NCI-H69 (cell line): ENCODE data around the gene ZNRF3.
"Not testable (repeated sequence)": the region's sequence is repeated elsewhere in the genome, so short reads cannot be mapped to it uniquely, and the experiment has no call there.

ENCODE experiments used
- DNase-seq: peaks from one replicate; lab custom pipeline; 2025; lab: John Stamatoyannopoulos, UW

Gene ZNRF3

GRCh38 chr22:28884747-28885350, 1.5 kb downstream of the ZNRF3 start:
- peak; percentile 65 for DNase-seq

DNA sequence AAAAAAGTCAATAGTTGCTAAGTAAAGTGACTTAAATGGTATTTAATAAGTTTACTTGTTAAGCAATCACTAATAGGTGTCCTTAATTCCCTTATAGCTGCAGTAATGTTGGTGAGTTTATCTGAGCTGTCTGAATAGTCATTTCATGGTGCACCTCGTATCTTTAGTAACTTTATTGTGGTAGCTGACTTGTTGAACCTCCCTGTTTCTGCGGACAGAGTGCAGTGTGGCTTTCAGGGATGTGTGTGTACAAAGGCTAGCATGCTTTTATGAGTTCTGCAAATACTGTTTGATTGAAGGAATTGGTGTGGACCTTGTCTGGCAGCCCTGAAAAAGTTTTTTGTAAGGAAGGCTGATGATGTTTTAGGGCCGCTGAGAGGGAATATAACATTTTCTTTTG, 2.6 kb downstream of the ZNRF3 start:
- peak; percentile 29 for DNase-seq

GRCh38 chr22:28886679-28887078, 3.3 kb downstream of the ZNRF3 start:
- not testable (repeated sequence) for DNase-seq

DNA sequence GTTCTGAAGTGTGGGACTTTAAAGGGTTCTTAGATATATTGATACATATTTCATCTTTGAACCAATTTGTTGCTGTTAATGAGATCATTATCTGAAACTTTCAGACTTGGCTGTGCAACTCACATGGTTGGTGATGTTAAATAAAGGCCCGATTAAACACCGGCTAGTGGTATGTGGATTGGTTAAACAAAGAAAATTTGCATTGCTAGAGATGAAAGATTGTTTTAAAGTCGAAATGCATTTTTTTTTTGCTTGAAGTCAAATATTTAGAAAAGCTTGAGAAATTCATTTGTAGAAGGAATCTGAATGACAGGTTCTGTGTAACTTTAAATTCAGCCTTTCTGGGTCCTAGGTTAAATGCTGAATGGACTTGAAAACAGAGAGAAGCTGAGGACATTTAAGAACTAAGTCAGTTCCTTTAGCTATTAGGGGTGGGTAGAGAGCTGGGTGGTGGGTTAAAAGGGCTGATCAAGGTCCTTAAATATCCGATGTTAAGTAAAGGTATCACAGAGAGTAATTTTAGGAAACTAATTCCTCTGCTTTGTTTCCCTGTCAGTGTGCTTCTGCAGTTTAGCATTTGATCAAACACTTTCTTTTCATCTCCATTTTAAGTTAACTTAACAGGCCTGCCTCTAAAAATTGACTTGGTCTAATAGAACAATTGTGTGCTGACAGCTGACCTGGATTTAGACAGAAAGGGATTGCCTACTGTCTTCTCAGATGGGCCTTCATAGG, 4.5 kb downstream of the ZNRF3 start:
- DNase-seq: no peak

DNA sequence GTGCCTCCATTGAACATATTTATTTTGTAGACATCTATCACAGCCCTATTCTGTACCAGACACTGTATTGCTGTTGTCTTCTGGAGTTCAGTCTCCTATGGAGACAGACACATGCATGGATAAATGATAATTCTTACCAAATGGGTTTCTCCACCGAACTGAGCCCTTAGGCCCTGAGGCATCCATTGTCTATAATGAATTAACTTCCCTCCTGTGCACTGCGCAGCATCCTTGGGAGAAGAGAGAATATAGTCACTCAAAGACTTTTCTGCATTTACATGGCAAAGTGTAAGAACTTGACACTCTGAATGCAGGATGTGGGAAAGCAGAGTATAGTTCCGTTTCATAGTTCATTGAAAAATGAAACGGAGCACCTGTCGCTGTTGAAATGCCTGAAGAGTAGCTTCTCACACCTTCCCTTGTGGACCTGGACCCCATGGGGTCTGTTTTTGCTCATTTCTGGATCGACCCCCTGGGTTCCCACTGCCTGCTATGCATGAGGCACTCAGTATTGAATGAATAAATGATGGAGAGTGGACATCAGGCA, 6.2 kb downstream of the ZNRF3 start:
- DNase-seq: no peak

GRCh38 chr22:28891156-28891733, 7.9 kb downstream of the ZNRF3 start:
- no peak for DNase-seq

GRCh38 chr22:28892175-28892731, 8.9 kb downstream of the ZNRF3 start:
- DNase-seq: peak; percentile 64

- peak; percentile 46 for DNase-seq
These were observed 10.4 kb downstream of the ZNRF3 start for GRCh38 chr22:28893810-28894209.

DNA sequence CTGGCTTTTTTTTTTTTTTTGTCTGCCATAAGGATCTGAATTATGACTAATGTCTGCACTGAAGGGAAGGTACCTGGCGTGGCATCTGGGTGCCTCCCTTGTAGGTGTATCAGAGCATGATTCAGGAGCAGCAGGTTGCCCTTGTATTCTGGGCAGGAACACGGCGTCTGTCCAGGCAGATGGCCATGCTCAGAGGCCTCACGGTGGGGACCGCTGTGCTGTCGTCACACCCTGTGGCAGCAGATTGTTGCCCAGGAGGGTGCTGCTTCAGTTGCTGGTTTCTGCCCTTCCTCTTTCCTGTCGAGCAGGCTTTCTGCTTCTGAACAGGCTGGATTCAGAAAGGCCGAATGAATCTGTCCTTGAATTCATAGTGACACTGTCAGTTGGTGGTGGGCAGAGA, 11.0 kb downstream of the ZNRF3 start:
- DNase-seq: peak; percentile 96

DNA sequence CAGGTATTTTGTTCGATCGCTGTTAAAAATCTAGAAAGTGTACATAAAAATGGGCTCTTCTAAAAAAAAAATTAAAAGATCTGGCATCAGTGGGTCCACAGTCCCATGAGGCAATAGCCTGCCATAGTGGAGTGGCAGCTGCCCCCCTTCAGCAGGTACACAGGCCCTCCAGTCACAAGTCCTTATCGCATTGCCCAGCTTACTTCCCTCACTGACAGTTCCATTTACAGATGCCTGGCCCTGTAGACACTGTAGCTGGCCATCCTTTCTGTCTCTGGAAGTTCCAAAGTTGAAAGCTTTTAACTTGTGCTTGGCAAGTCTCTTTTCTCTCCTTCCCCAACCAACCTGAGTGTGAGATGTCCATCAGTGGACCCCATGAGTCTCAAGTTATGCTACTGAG, 11.4 kb downstream of the ZNRF3 start:
- DNase-seq: no peak

GRCh38 chr22:28896611-28897010, 13.2 kb downstream of the ZNRF3 start:
- DNase-seq: no peak

DNA sequence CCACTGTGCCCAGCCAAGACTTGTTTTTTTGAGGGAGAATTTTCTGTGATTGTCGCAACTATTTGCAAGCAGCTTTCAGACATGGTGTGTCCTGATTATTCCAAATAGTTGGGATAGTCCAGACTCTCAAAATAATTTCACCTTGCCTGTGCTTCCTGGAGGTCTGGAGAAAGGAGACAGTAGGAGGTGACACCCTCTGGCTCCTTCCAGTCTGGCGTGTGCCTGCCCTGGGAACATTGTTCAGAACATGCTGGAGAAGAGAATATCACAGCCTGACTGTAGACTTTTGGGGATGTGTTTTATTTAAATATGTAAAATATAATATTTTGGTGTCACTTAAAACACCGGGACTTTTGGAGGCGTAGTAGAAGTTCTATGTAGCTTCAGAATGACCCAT, 14.9 kb downstream of the ZNRF3 start:
- peak; percentile 36 for DNase-seq

DNA sequence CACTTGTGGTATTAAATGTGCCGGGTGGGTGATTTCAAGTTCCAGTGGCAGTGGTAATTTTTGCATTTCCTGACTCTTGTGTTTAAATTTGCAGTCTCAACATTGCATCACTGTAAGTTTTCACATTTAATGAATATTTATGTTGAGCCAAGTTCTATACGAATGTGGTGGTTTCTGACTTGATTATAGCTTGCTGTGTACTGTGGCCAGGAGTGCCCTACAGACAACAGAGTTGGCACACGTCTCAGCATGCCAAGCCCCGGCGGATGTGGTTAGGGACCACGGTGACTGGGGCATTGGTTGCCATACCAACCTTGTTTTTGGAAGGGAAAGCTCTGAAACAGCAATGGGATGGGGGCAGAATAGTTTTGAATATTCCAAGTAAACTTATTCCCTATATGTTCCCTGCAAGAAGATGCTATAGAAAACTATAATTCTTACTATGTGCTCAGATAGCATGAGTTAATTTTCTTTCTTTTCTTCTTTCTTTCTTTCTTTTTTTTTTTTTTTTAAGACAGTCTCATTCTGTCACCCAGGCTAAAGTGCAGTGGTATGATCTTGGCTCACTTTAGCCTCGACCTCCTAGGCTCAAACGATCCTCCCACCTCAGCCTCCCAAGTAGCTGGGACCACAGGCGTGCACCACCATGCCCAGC, 16.0 kb downstream of the ZNRF3 start:
- peak; percentile 40 for DNase-seq

DNA sequence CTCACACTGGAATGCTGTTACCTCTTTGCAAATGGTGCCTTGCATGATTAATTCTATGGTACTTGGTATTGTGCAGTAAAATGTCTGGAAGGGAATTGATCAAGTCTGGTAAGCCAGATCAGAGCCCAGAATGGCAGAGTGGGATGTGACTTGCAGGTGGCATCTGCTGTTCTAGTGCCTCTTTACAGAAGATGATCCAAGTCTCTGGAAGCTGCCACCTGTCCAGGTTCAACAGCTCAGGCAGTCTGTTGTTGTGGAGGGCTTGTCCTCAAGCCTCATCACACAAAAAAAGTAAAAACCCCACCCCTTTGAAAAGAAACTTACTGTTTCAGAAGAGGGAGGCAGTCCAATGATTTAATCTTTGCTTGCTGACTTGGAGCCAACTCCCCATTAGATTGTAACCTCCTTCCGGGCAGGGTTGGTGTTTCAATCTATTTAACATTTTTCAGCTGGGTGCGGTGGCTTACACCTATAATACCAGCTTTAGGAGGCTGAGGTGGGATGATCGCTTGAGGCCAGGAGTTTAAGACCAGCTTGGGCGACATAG, 17.1 kb downstream of the ZNRF3 start:
- no peak for DNase-seq

DNA sequence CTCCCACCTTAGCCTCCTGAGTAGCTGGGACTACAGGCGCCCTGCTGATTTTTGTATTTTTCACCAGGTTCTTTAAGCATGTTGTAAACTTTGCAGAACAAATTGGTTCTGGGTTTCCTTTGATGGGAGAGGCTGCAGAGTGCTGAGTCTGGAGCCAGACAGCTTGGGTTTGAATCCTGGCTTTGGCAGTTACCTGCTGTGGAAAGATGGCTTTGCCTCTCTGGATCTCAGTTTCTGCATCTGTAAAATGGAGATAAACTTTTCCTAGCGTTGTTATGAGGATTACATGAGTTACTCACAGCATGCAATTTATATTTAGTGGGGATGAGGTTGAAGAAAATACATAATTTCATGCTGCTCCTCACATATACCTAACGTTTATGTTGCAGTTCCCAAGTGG, 19.1 kb downstream of the ZNRF3 start:
- no peak for DNase-seq

- DNase-seq: no peak
These were observed 19.7 kb downstream of the ZNRF3 start for GRCh38 chr22:28903080-28903479.

DNA sequence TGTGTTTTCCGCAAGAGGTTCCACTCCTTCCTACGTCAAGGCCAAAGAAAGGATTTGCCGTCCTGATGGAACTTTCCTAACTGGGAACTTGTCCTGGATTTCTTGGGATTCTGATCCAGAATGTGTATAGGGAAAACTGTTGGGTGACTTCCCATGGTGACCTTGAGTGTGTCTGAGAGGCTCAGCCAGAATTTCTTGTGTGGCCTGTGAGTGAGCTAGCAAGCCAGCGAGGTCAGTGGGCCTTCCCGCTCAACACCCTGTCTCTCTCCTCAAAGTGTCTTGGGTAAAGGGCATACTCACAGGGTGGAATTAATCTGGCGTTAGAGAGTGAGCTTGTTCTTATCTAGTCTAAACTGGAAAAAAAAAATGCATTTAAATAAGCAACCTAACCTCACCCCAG, 20.4 kb downstream of the ZNRF3 start:
- DNase-seq: no peak

DNA sequence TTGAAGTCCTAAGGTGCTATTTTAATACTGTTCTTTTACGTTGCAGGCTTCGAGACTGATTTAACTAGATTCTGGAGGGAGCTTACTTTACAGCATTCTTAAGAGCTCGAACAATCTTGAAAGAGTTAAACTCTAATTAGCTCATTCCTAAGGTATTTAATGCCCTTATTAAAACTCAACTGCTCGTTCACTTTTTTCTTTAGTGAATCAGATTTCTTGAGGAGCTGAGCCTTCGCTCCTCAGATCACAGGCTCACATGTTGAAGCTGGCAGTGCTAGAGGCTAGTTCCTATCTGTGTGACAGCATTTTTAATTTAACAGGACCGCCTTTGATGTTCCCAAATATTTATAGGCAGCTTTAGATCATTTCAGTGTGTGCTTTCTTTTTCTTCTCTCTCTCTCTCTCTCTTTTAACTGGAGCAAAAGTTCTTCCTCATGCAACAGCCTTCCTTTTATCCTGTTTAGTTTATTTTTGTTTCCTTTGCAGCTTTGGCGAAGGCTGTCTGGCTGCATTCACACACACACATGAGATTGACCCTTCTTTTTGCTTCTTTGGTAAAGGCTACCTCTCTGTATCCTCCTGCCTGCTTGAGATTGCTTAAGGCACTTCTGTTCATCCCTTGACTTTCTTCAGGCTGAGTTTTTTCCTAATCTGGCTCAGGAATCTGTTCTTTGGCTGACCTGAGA, 21.0 kb downstream of the ZNRF3 start:
- no peak for DNase-seq

GRCh38 chr22:28905256-28905832, 22.0 kb downstream of the ZNRF3 start:
- no peak for DNase-seq

DNA sequence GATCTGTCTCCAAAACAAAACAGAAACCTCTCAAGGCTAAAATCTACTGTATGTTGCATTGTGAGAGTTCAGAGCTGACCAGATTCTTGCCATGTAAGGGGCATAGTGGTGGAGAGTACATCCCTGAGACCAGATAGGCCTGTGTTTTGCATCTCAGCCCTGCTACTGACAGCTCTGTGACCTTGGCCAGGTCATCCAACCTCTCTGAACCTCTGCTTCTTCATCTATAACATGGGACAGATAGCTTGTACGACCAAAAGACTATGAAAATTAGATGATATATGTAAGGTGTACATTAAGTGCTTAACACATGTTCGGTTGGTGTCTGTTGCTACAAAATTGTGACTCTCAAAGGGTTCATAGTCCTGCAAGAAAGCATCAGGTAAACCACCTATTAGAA, 22.9 kb downstream of the ZNRF3 start:
- no peak for DNase-seq
